Mesendoderm (in vitro differentiated cells): ENCODE measurements around the gene CCDC127.
"Not testable (repeated sequence)": the region's sequence is repeated elsewhere in the genome, so short reads cannot be mapped to it uniquely, and the experiment has no call there.

Source experiments
- DNase-seq: peaks from one replicate; pipeline ENCODE4 v3.0.0; 2013
- H2AK5ac ChIP-seq: 2 replicates; pipeline ENCODE4 v1.6.1; 2013; ENCODE audit warnings: low read length, inconsistent platforms
- H2BK120ac ChIP-seq: 2 replicates; pipeline ENCODE4 v1.6.1; 2013; ENCODE audit warnings: low read depth, mild to moderate bottlenecking, low read length, moderate library complexity, mixed read lengths
- H2BK15ac ChIP-seq: replicated peaks from 2 replicates; pipeline ENCODE4 v1.6.1; 2013; ENCODE audit warnings: low read depth, mild to moderate bottlenecking, moderate library complexity
- H2BK5ac ChIP-seq: 2 replicates; pipeline ENCODE4 v1.6.1; 2013; ENCODE audit warnings: low read length, inconsistent platforms
- H3K18ac ChIP-seq: 2 replicates; pipeline ENCODE4 v1.6.1; 2013; ENCODE audit warnings: mild to moderate bottlenecking, low read length, mixed read lengths
- H3K23ac ChIP-seq: one replicate; pipeline ENCODE4 v1.6.1; 2013; ENCODE audit warnings: low read length
- H3K27ac ChIP-seq: 2 replicates; pipeline ENCODE4 v1.5.1; 2013; ENCODE audit warnings: low read depth, mild to moderate bottlenecking, inconsistent platforms, low read length, moderate library complexity
- H3K27me3 ChIP-seq: 2 replicates; pipeline ENCODE4 v1.6.1; 2013; ENCODE audit warnings: low read length, control low read depth, mild to moderate bottlenecking, inconsistent platforms; ENCODE audit not compliant: insufficient read depth, poor library complexity
- H3K36me3 ChIP-seq: 2 replicates; pipeline ENCODE4 v1.6.1; 2013; ENCODE audit warnings: low read length, inconsistent platforms; ENCODE audit not compliant: control insufficient read depth, insufficient read depth
- H3K4ac ChIP-seq: one replicate; pipeline ENCODE4 v1.6.1; 2013; ENCODE audit warnings: low read depth, mild to moderate bottlenecking, low read length, moderate library complexity
- H3K4me1 ChIP-seq: 2 replicates; pipeline ENCODE4 v1.6.1; 2013; ENCODE audit warnings: low read depth, low read length, inconsistent platforms; ENCODE audit not compliant: control insufficient read depth
- H3K4me2 ChIP-seq: 2 replicates; pipeline ENCODE4 v1.6.1; 2013; ENCODE audit warnings: low read length
- H3K4me3 ChIP-seq: 2 replicates; pipeline ENCODE4 v1.5.1; 2013; ENCODE audit warnings: mild to moderate bottlenecking, low read length
- H3K56ac ChIP-seq: one replicate; pipeline ENCODE4 v1.6.1; 2013; ENCODE audit warnings: low read length
- H3K79me1 ChIP-seq: 2 replicates; pipeline ENCODE4 v1.6.1; 2013; ENCODE audit warnings: low read length, inconsistent platforms
- H3K79me2 ChIP-seq: 2 replicates; pipeline ENCODE4 v1.6.1; 2013; ENCODE audit warnings: mild to moderate bottlenecking, low read length; ENCODE audit not compliant: control insufficient read depth, insufficient read depth
- H3K9ac ChIP-seq: 2 replicates; pipeline ENCODE4 v1.6.1; 2013; ENCODE audit warnings: low read length, inconsistent platforms
- H4K5ac ChIP-seq: one replicate; pipeline ENCODE4 v1.6.1; 2013; ENCODE audit warnings: low read length
- H4K8ac ChIP-seq: one replicate; pipeline ENCODE4 v1.6.1; 2013; ENCODE audit warnings: low read depth, mild to moderate bottlenecking, control low read depth, low read length, moderate library complexity
- WGBS: extraction: QIAGEN DNeasy Blood & Tissue Kit; methylation state at CpG from one replicate; pipeline ENCODE4 v1.1.7; 2013; ENCODE audit warnings: low lambda C conversion rate, missing lambda C conversion rate; ENCODE audit not compliant: insufficient coverage; ENCODE audit errors: extremely low coverage; 5-methylcytosine and 5-hydroxymethylcytosine counted together

Gene CCDC127

GRCh38 chr5:230711-231110, 12.8 kb upstream of the CCDC127 start:
- WGBS, result no CpG with 5 or more reads among the region's 14 CpGs
- Histone ChIP-seq H3K4ac (no peak overlapping the region), H2BK15ac (no peak overlapping the region), H3K4me2 (no peak overlapping the region), H2AK5ac (no peak overlapping the region), H3K56ac (no peak overlapping the region), H3K18ac (no peak overlapping the region), H4K5ac (no peak overlapping the region), H3K27me3 (no peaks in the 10 kb centered on the region), H3K9ac (no peak overlapping the region), H3K27ac (no peak overlapping the region), H3K23ac (no peak overlapping the region), H2BK5ac (no peak overlapping the region), H3K36me3 (no peaks in the 10 kb centered on the region), H3K79me1 (no peaks in the 10 kb centered on the region), H4K8ac (no peak overlapping the region), H2BK120ac (no peak overlapping the region), H3K4me1 (no peaks in the 10 kb centered on the region), H3K79me2 (no peaks in the 10 kb centered on the region), H3K4me3 (no peak overlapping the region)
- DNase-seq, result no peak

- Histone ChIP-seq H3K4ac (no peak overlapping the region), H3K9ac (no peak overlapping the region), H2AK5ac (no peak overlapping the region), H2BK120ac (no peak overlapping the region), H3K79me1 (no peaks in the 10 kb centered on the region), H3K27ac (no peak overlapping the region), H3K27me3 (no peaks in the 10 kb centered on the region), H3K18ac (no peak overlapping the region), H3K4me3 (no peak overlapping the region), H3K23ac (no peak overlapping the region), H3K56ac (no peak overlapping the region), H3K4me1 (no peaks in the 10 kb centered on the region), H3K79me2 (no peaks in the 10 kb centered on the region), H2BK5ac (no peak overlapping the region), H4K8ac (no peak overlapping the region), H3K36me3 (peaks cover 2% of the 10 kb centered on the region), H2BK15ac (no peak overlapping the region), H3K4me2 (no peak overlapping the region), H4K5ac (no peak overlapping the region)
- DNase-seq, result no peak
- whole genome bisulfite sequencing, result no CpG with 5 or more reads among the region's 3 CpGs
Measured at GRCh38 chr5:228886-229285, 10.9 kb upstream of the CCDC127 start.

- not testable (repeated sequence) for H3K36me3 ChIP-seq, H3K4ac ChIP-seq, H3K27ac ChIP-seq, H4K5ac ChIP-seq, H2BK120ac ChIP-seq, H2AK5ac ChIP-seq, H3K79me2 ChIP-seq, H3K4me2 ChIP-seq, H3K18ac ChIP-seq, H4K8ac ChIP-seq, H2BK5ac ChIP-seq, H3K79me1 ChIP-seq, H3K23ac ChIP-seq, H3K56ac ChIP-seq, H3K9ac ChIP-seq, H3K27me3 ChIP-seq, DNase-seq, H3K4me1 ChIP-seq, H3K4me3 ChIP-seq, H2BK15ac ChIP-seq
- WGBS, result no CpG with 5 or more reads among the region's 17 CpGs
Measured at GRCh38 chr5:227375-227774, 9.4 kb upstream of the CCDC127 start.

GRCh38 chr5:225334-225733, 7.4 kb upstream of the CCDC127 start:
- no CpG with 5 or more reads among the region's 14 CpGs for WGBS

GRCh38 chr5:223791-224190, 5.8 kb upstream of the CCDC127 start:
- no CpG with 5 or more reads among the region's 6 CpGs for WGBS
- Histone ChIP-seq H3K4me3 (no peak overlapping the region), H4K8ac (no peak overlapping the region), H3K56ac (no peak overlapping the region), H2BK120ac (no peak overlapping the region), H3K18ac (no peak overlapping the region), H3K9ac (no peak overlapping the region), H3K79me1 (peaks cover 6% of the 10 kb centered on the region), H3K27me3 (no peaks in the 10 kb centered on the region), H3K4me2 (no peak overlapping the region), H2BK5ac (no peak overlapping the region), H3K4me1 (peaks cover 2% of the 10 kb centered on the region), H3K27ac (no peak overlapping the region), H3K79me2 (peaks cover 26% of the 10 kb centered on the region), H2BK15ac (no peak overlapping the region), H3K4ac (no peak overlapping the region), H4K5ac (no peak overlapping the region), H2AK5ac (no peak overlapping the region), H3K36me3 (peaks cover 2% of the 10 kb centered on the region), H3K23ac (no peak overlapping the region)
- no peak for DNase-seq

More at GRCh38 chr5:225334-225733, 7.4 kb upstream of the CCDC127 start:
- Histone ChIP-seq H3K4ac (no peak overlapping the region), H3K79me1 (peaks cover 3% of the 10 kb centered on the region), H3K4me3 (no peak overlapping the region), H3K4me2 (no peak overlapping the region), H3K4me1 (no peaks in the 10 kb centered on the region), H2AK5ac (no peak overlapping the region), H3K27me3 (no peaks in the 10 kb centered on the region), H2BK5ac (no peak overlapping the region), H3K18ac (no peak overlapping the region), H2BK15ac (no peak overlapping the region), H4K5ac (no peak overlapping the region), H3K27ac (no peak overlapping the region), H3K36me3 (peaks cover 2% of the 10 kb centered on the region), H3K9ac (no peak overlapping the region), H4K8ac (no peak overlapping the region), H2BK120ac (no peak overlapping the region), H3K56ac (no peak overlapping the region), H3K79me2 (peaks cover 15% of the 10 kb centered on the region), H3K23ac (no peak overlapping the region)
- no peak for DNase-seq

- H3K56ac ChIP-seq, H3K4me1 ChIP-seq, H2BK120ac ChIP-seq, H3K36me3 ChIP-seq, H3K9ac ChIP-seq, H3K4ac ChIP-seq, H3K4me2 ChIP-seq, H3K23ac ChIP-seq, H3K27me3 ChIP-seq, H2BK5ac ChIP-seq, H2AK5ac ChIP-seq, H2BK15ac ChIP-seq, H3K27ac ChIP-seq, H3K4me3 ChIP-seq, DNase-seq, H4K5ac ChIP-seq, H4K8ac ChIP-seq, H3K18ac ChIP-seq, H3K79me1 ChIP-seq: not testable (repeated sequence)
- peaks cover 30% of the 10 kb centered on the region for H3K79me2 ChIP-seq
- WGBS, result no CpG with 5 or more reads among the region's 6 CpGs
Measured at GRCh38 chr5:222951-223715, 5.2 kb upstream of the CCDC127 start.
